HepG2 (cell line): Measurements from ENCODE around the gene TGFB2. TPM values are rescaled to one million over a fixed set of nuclear protein-coding genes. Genes with fewer than 3 reads are reported as not detected.
A peak's percentile ranks its signal among the peaks of the same experiment; 100 is the strongest.

Experiments used
- CREB1 ChIP-seq, 2 experiments: fragments of 450-650 bp in 1 of 2; IDR thresholded peaks; 2 replicates each; pipeline ENCODE4 v1.6.1; 2016 to 2017; ENCODE audit warnings: control low read depth in 1 of 2, mild to moderate bottlenecking in 1 of 2, missing compliant biosample characterization in 1 of 2, missing genetic modification characterization in 1 of 2
- ETS1 ChIP-seq: sonication (generic); formaldehyde crosslinking; IDR thresholded peaks from 2 replicates; pipeline ENCODE4 v1.4.0; 2020; ENCODE audit warnings: missing genetic modification reagents
- FOSL2 ChIP-seq: sonication (generic); formaldehyde crosslinking; IDR thresholded peaks from 2 replicates; pipeline ENCODE4 v1.4.0; 2020; ENCODE audit warnings: missing genetic modification reagents
- FOXA1 ChIP-seq, 2 experiments: fragments of 450-650 bp in 1 of 2; sonication (generic) in 1 of 2; formaldehyde crosslinking in 1 of 2; IDR thresholded peaks; 2 replicates each; pipeline versions ENCODE4 v1.4.0 to v1.6.1; 2016 to 2020; ENCODE audit warnings: missing genetic modification reagents in 1 of 2
- HNF4A ChIP-seq: sonication (generic); formaldehyde crosslinking; IDR thresholded peaks from 2 replicates; pipeline ENCODE4 v1.4.0; 2020; ENCODE audit warnings: missing genetic modification reagents
- MAX ChIP-seq: IDR thresholded peaks from 2 replicates; pipeline ENCODE4 v1.6.1; 2012; ENCODE audit warnings: inconsistent platforms
- MTA3 ChIP-seq: sonication (generic); formaldehyde crosslinking; IDR thresholded peaks from 2 replicates; pipeline ENCODE4 v1.4.0; 2020; ENCODE audit warnings: missing genetic modification reagents
- PLSCR1 ChIP-seq: sonication (generic); formaldehyde crosslinking; IDR thresholded peaks from 2 replicates; pipeline ENCODE4 v1.5.0; 2020; ENCODE audit warnings: missing genetic modification reagents, mild to moderate bottlenecking, borderline replicate concordance
- SOX13 ChIP-seq, 3 experiments: fragments of 450-650 bp in 1 of 3; sonication (generic) in 1 of 3; formaldehyde crosslinking in 1 of 3; IDR thresholded peaks in 2 of 3; conservative IDR thresholded peaks in 1 of 3; 2 replicates each; pipeline versions ENCODE4 v1.5.0 to v1.6.1; 2016 to 2020; ENCODE audit warnings: antibody characterized with exemption in 1 of 3, mild to moderate bottlenecking in 1 of 3, missing compliant biosample characterization in 1 of 3, missing genetic modification reagents in 1 of 3, moderate library complexity in 1 of 3
- SOX5 ChIP-seq: IDR thresholded peaks from 2 replicates; pipeline ENCODE4 v1.6.1; 2016; ENCODE audit warnings: borderline replicate concordance
- SRSF4 ChIP-seq: fragments of 200-400 bp; formaldehyde crosslinking; IDR thresholded peaks from one replicate; pipeline ENCODE4 v1.6.1; 2018; ENCODE audit warnings: mild to moderate bottlenecking, low read depth, low read length, moderate library complexity; ENCODE audit not compliant: poor library complexity, severe bottlenecking
- TBX2 ChIP-seq: sonication (generic); formaldehyde crosslinking; IDR thresholded peaks from 2 replicates; pipeline ENCODE4 v1.5.0; 2020; ENCODE audit warnings: missing genetic modification reagents, mild to moderate bottlenecking, borderline replicate concordance
- TFAP4 ChIP-seq: sonication (generic); IDR thresholded peaks from 2 replicates; pipeline ENCODE4 v1.6.1; 2016; ENCODE audit warnings: low read depth, borderline replicate concordance
- TFDP1 ChIP-seq: IDR thresholded peaks from 2 replicates; pipeline ENCODE4 v1.6.1; 2016; ENCODE audit warnings: missing compliant biosample characterization, missing genetic modification reagents, borderline replicate concordance
- TMF1 ChIP-seq: sonication (generic); formaldehyde crosslinking; IDR thresholded peaks from 2 replicates; pipeline ENCODE4 v1.8.1; 2022; ENCODE audit warnings: low read depth, missing genetic modification reagents
- ZFP41 ChIP-seq: sonication (generic); formaldehyde crosslinking; IDR thresholded peaks from 2 replicates; pipeline ENCODE4 v1.4.0; 2020; ENCODE audit warnings: mild to moderate bottlenecking, missing genetic modification reagents, borderline replicate concordance
- ZNF44 ChIP-seq: sonication (generic); formaldehyde crosslinking; IDR thresholded peaks from 2 replicates; pipeline ENCODE4 v1.5.1; 2020; ENCODE audit warnings: mild to moderate bottlenecking, missing genetic modification reagents
- ZNF687 ChIP-seq: sonication (generic); formaldehyde crosslinking; IDR thresholded peaks from 2 replicates; pipeline ENCODE4 v1.5.1; 2020; ENCODE audit warnings: mild to moderate bottlenecking, missing genetic modification reagents, moderate library complexity
- ZNF792 ChIP-seq: IDR thresholded peaks from 2 replicates; pipeline ENCODE4 v1.6.1; 2016
- polyA plus RNA-seq, 8 experiments: library from polyadenylated mRNA; depleted of rRNA in 3 of 8; stranded (reverse) in 7 of 8; unstranded in 1 of 8; fragments of >200 nt; fragmentation: Illumina TruSeq in 4 of 8; extraction: Trizol in 4 of 8; gene quantifications; 2 replicates each; pipeline versions ENCODE4 v1.2.1 to v1.2.3, GENCODE V29; 2011 to 2016; ENCODE audit warnings: low read depth in 4 of 8, missing spikeins in 1 of 8, mixed read lengths in 1 of 8; ENCODE audit not compliant: insufficient read depth in 1 of 8
- total RNA-seq, 5 experiments: library from RNA; depleted of rRNA; stranded (reverse); fragments of >200 nt; fragmentation: Illumina TruSeq; extraction: Trizol; gene quantifications; 2 replicates each; pipeline ENCODE4 v1.2.3, GENCODE V29; 2016; ENCODE audit warnings: low read depth in 1 of 5

Gene TGFB2
- total and polyA plus RNA-seq, 2 of the 13 experiments (the other 11 are each of a cell fraction or from before 2014, with no cell fraction given) = 0.07 TPM; not detected in 1

- TF ChIP-seq TMF1 (CRISPR knock-in tag) (no peak), PLSCR1 (CRISPR knock-in tag) (no peak), SOX5 (CRISPR knock-in tag) (peak; percentile 25; the same call in 1 of the 2 replicates), TFDP1 (CRISPR knock-in tag) (0 out of 2 replicates have a peak, but pooled peaks have one; percentile 16), HNF4A (CRISPR knock-in tag) (peak; percentile 76), TFAP4 (peak; percentile 97), MTA3 (CRISPR knock-in tag) (no peak), TBX2 (0 out of 2 replicates have a peak, but pooled peaks have one; percentile 37), MAX (peak; percentile 72), SRSF4 (no peak), ZFP41 (no peak), ZNF44 (no peak), CREB1 (IDR thresholded peaks at IDR 0.05) (peak; percentile 95), CREB1 (CRISPR knock-in tag; IDR thresholded peaks at IDR 0.05) (peak; percentile 60; the same call in 1 of the 2 replicates), ETS1 (CRISPR knock-in tag) (no peak), FOXA1 (IDR thresholded peaks at IDR 0.05) (no peak), FOXA1 (CRISPR knock-in tag; IDR thresholded peaks at IDR 0.05) (peak; percentile 84), ZNF687 (no peak), FOSL2 (CRISPR knock-in tag) (peak; percentile 39; the same call in 1 of the 2 replicates), SOX13 (IDR thresholded peaks at IDR 0.05) (no peak), SOX13 (CRISPR knock-in tag; conservative IDR thresholded peaks at IDR 0.05 in 1 of 2, IDR thresholded peaks at IDR 0.05 in 1 of 2) (peak in 1 of 2 experiments; percentile 50; a peak in 2 of 4 replicates), ZNF792 (peak; percentile 44; the same call in 1 of the 2 replicates)
Observed at GRCh38 chr1:218366322-218367052, 21.4 kb downstream of the TGFB2 start (continued).
